Right lobe of liver (tissue), 4 donors: Measurements from ENCODE around the gene LCE3A.

ENCODE experiments used
- POLR2A ChIP-seq: fragments of 450-650 bp; IDR thresholded peaks from one replicate; pipeline ENCODE4 v1.6.1; 2017; ENCODE audit warnings: antibody characterized with exemption, mild to moderate bottlenecking
- TF ChIP-seq, protein P1 (sequence below), 4 donors: fragments of 200-600 bp in 3 of 4; fragments of 450-650 bp in 1 of 4; IDR thresholded peaks; one replicate each; pipeline versions ENCODE4 v1.5.1 to v1.8.0; 2016 to 2022; ENCODE audit warnings: antibody characterized with exemption in 4 of 4, mild to moderate bottlenecking in 2 of 4
- donor health status: DM: no; HTN: no; CAD: no.
- donor health status: DM: no; HTN: no; CAD: no.
- donor health status: DM: no; HTN: yes; CAD: no.

DNA sequence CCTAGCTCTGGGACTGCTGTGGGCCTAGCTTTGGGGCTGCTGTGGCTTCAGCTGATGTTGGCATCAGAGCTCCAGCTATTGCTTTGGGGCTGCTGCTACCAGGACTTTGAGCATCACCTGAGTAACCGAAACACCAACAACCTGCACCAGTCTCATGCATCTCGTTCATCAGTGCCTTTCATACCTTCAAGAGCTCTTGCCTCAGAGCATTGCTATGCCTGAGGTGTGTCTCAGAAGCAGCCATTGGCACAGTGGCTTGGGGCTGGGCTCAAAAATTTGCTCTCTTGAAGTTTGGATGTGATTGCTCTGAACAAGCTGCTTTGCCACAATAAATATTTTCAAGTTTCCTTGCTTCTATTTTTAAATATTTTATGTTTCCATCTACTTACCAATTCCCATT, 33.6 kb upstream of the LCE3A start:
- TF ChIP-seq, protein P1, sequence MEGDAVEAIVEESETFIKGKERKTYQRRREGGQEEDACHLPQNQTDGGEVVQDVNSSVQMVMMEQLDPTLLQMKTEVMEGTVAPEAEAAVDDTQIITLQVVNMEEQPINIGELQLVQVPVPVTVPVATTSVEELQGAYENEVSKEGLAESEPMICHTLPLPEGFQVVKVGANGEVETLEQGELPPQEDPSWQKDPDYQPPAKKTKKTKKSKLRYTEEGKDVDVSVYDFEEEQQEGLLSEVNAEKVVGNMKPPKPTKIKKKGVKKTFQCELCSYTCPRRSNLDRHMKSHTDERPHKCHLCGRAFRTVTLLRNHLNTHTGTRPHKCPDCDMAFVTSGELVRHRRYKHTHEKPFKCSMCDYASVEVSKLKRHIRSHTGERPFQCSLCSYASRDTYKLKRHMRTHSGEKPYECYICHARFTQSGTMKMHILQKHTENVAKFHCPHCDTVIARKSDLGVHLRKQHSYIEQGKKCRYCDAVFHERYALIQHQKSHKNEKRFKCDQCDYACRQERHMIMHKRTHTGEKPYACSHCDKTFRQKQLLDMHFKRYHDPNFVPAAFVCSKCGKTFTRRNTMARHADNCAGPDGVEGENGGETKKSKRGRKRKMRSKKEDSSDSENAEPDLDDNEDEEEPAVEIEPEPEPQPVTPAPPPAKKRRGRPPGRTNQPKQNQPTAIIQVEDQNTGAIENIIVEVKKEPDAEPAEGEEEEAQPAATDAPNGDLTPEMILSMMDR (IDR thresholded peaks at IDR 0.05), result no peak
- no peak for TF ChIP-seq POLR2A
